HEK293 (cell line): ENCODE measurements around the gene PLBD2.

Experiments used
- CTCF ChIA-PET: fragments of 350-600 bp; formaldehyde crosslinking; extraction: SDS; loops from one replicate; lab custom pipeline; 2021; ENCODE audit warnings: antibody characterized with exemption; lab: Yijun Ruan, JAX
- POLR2A ChIA-PET: fragments of 300-600 bp; formaldehyde crosslinking; extraction: SDS; loops from one replicate; lab custom pipeline; 2020; ENCODE audit warnings: antibody characterized with exemption, inconsistent platforms; lab: Yijun Ruan, JAX
- H3K27ac ChIP-seq: fragments of 200-500 bp; sonication (Bioruptor generic); 2 replicates; pipeline ENCODE4 v1.5.1; 2014; ENCODE audit warnings: low read depth, low read length, control low read depth, inconsistent platforms; ENCODE audit errors: extremely low read depth
- H3K36me3 ChIP-seq, 2 experiments: fragments of 200-500 bp in 1 of 2; sonication (Bioruptor generic) in 1 of 2; 1 replicate in 1 of 2; 2 replicates in 1 of 2; pipeline ENCODE4 v1.5.1; 2014 to 2017; ENCODE audit warnings: inconsistent platforms in 2 of 2, low read length in 2 of 2; ENCODE audit not compliant: control insufficient read depth in 2 of 2, insufficient read depth in 1 of 2
- H3K4me1 ChIP-seq: fragments of 200-500 bp; sonication (Bioruptor generic); 2 replicates; pipeline ENCODE4 v1.5.1; 2014; ENCODE audit warnings: mild to moderate bottlenecking, low read length, inconsistent platforms; ENCODE audit not compliant: control insufficient read depth, insufficient read depth
- H3K4me3 ChIP-seq: 2 replicates; pipeline ENCODE4 v1.5.1; 2011; ENCODE audit warnings: low read depth, mild to moderate bottlenecking, control low read depth, low read length, moderate library complexity
- H3K9me3 ChIP-seq: fragments of 200-500 bp; sonication (Bioruptor generic); 2 replicates; pipeline ENCODE4 v1.5.1; 2014; ENCODE audit warnings: low read depth, low read length, inconsistent platforms; ENCODE audit not compliant: control insufficient read depth, insufficient read depth
- EGR2 ChIP-seq: fragments of 450-650 bp; formaldehyde crosslinking; IDR thresholded peaks from 2 replicates; pipeline ENCODE4 v1.5.1; 2016; ENCODE audit warnings: low read depth, missing biosample characterization, missing genetic modification characterization
- ZBTB1 ChIP-seq: fragments of 450-650 bp; formaldehyde crosslinking; IDR thresholded peaks from 2 replicates; pipeline ENCODE4 v1.5.1; 2016; ENCODE audit warnings: missing biosample characterization, missing genetic modification characterization
- ZFHX2 ChIP-seq: fragments of 450-650 bp; formaldehyde crosslinking; conservative IDR thresholded peaks from 2 replicates; pipeline ENCODE4 v1.5.1; 2016; ENCODE audit warnings: missing biosample characterization, missing genetic modification characterization
- ZFP69B ChIP-seq: fragments of 450-650 bp; formaldehyde crosslinking; IDR thresholded peaks from 2 replicates; pipeline ENCODE4 v1.5.1; 2016; ENCODE audit warnings: missing biosample characterization, missing genetic modification characterization
- ZNF133 ChIP-seq: fragments of 450-650 bp; formaldehyde crosslinking; IDR thresholded peaks from 2 replicates; pipeline ENCODE4 v1.5.1; 2016; ENCODE audit warnings: missing biosample characterization, missing genetic modification characterization
- ZNF544 ChIP-seq: fragments of 450-650 bp; formaldehyde crosslinking; IDR thresholded peaks from 2 replicates; pipeline ENCODE4 v1.5.0; 2017; ENCODE audit warnings: missing biosample characterization, missing genetic modification characterization
- ZNF548 ChIP-seq: fragments of 450-650 bp; formaldehyde crosslinking; IDR thresholded peaks from 2 replicates; pipeline ENCODE4 v1.5.1; 2016; ENCODE audit warnings: missing biosample characterization, missing genetic modification characterization
- ZNF585B ChIP-seq: fragments of 450-650 bp; formaldehyde crosslinking; IDR thresholded peaks from 2 replicates; pipeline ENCODE4 v1.5.1; 2016; ENCODE audit warnings: missing biosample characterization, missing genetic modification characterization
- ZNF623 ChIP-seq: fragments of 450-650 bp; formaldehyde crosslinking; IDR thresholded peaks from 2 replicates; pipeline ENCODE4 v1.5.1; 2016; ENCODE audit warnings: missing biosample characterization, missing genetic modification characterization
- ZNF624 ChIP-seq: fragments of 450-650 bp; formaldehyde crosslinking; IDR thresholded peaks from 2 replicates; pipeline ENCODE4 v1.5.1; 2017; ENCODE audit warnings: missing biosample characterization, missing genetic modification characterization
- ZNF629 ChIP-seq: fragments of 450-650 bp; formaldehyde crosslinking; IDR thresholded peaks from 2 replicates; pipeline ENCODE4 v1.5.1; 2017; ENCODE audit warnings: missing biosample characterization, missing genetic modification characterization
- ZNF654 ChIP-seq: fragments of 450-650 bp; formaldehyde crosslinking; IDR thresholded peaks from 2 replicates; pipeline ENCODE4 v1.5.1; 2016; ENCODE audit warnings: low read depth, missing biosample characterization, missing genetic modification characterization
- ZNF747 ChIP-seq: fragments of 450-650 bp; formaldehyde crosslinking; IDR thresholded peaks from 2 replicates; pipeline ENCODE4 v1.5.1; 2016; ENCODE audit warnings: missing biosample characterization, missing genetic modification characterization
- ZNF768 ChIP-seq: fragments of 450-650 bp; formaldehyde crosslinking; IDR thresholded peaks from 2 replicates; pipeline ENCODE4 v1.5.1; 2018; ENCODE audit warnings: missing biosample characterization, mild to moderate bottlenecking, missing genetic modification characterization
- ZSCAN30 ChIP-seq: fragments of 450-650 bp; IDR thresholded peaks from 2 replicates; pipeline ENCODE4 v1.5.1; 2018; ENCODE audit warnings: missing biosample characterization, mild to moderate bottlenecking, missing genetic modification characterization, moderate library complexity
- ZSCAN4 ChIP-seq: fragments of 450-650 bp; formaldehyde crosslinking; IDR thresholded peaks from 2 replicates; pipeline ENCODE4 v1.5.1; 2017; ENCODE audit warnings: missing biosample characterization, missing genetic modification characterization
- TF ChIP-seq, protein P1 (sequence below): fragments of 450-650 bp; formaldehyde crosslinking; IDR thresholded peaks from 2 replicates; pipeline ENCODE4 v1.5.1; 2016; ENCODE audit warnings: missing biosample characterization, missing genetic modification characterization
- TF ChIP-seq, protein P2 (sequence below): fragments of 450-650 bp; formaldehyde crosslinking; IDR thresholded peaks from 2 replicates; pipeline ENCODE4 v1.5.1; 2016; ENCODE audit warnings: missing biosample characterization, missing genetic modification characterization, low read depth
- TF ChIP-seq, protein P3 (sequence below): fragments of 450-650 bp; formaldehyde crosslinking; IDR thresholded peaks from 2 replicates; pipeline ENCODE4 v1.5.1; 2016; ENCODE audit warnings: missing biosample characterization, missing genetic modification characterization

The PLBD2 gene

GRCh38 chr12:113424456-113424855 is 66.1 kb downstream of the PLBD2 start (continued):
- no peak for TF ChIP-seq ZNF544 (tag by site-specific recombination)
- no peak for TF ChIP-seq ZSCAN4 (tag by site-specific recombination)
- TF ChIP-seq ZNF623 (tag by site-specific recombination) = no peak
- no peak for TF ChIP-seq ZFP69B
- no peak for TF ChIP-seq ZNF629 (tag by site-specific recombination)
- TF ChIP-seq ZSCAN30 (tag by site-specific recombination) = no peak
- no peak for TF ChIP-seq ZNF624

DNA sequence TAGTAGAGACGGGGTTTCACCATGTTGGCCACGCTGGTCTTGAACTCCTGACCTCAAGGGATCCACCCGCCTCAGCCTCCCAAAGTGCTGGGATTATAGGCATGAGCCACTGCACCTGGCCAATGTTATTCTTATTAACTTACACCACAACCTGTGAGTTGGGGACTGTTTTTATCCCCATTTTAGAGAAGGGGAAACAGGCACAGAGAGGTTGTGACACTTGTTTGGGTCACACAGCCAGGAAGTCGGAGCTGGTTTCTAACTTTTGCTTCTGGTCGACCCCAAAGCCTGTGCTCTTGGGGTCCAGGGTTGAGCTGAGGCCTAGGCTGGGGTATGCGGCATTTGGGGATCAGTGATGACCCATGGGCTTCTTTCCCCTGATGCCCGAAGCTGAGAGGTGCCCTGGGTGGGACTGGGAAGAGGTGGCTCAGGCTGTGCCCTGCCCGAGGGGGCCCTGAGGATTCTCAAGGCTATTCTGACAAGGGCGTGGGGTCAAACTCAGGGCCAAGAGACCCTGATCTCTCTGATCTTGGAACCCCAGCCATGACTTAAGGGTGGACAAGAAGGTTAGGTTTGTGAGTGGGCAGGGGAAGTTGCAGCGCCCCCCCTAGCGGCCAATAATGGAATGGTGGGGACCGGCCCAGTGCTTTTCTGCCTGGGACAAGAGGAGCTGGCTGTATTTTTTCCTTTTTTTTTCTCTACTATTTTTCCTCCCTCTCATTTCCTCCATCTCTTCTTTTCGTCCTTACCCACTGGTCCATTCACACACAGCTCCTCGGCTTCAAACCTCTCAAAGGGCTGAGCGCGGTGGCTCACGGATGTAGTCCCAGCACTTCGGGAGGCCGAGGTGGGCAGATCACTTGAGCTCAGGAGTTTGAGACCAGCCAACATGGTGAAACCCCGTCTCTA is 66.8 kb downstream of the PLBD2 start:
- Histone ChIP-seq H3K4me1 (no peaks in the 10 kb centered on the region), H3K27ac (no peak overlapping the region), H3K9me3 (no peaks in the 10 kb centered on the region), H3K4me3 (no peak overlapping the region), H3K36me3 (peaks cover 0 to 4% of the 10 kb centered on the region in 2 experiments; a peak in 1 of 3 replicates)
- ChIA-PET POLR2A (interaction anchor here (0.5 to 0.8 kb wide), 3 partner anchors 9 to 90 kb away, joined by 3 read pairs; partner anchors contain the start of gene SLC8B1), CTCF (interaction anchor here (0.5 to 1.9 kb wide), 54 partner anchors 9 to 1495 kb away, joined by 3 to 21 read pairs (median 4); partner anchors contain the start of genes SDS and SLC8B1)
- no peak for TF ChIP-seq ZBTB1 (tag by site-specific recombination)
- TF ChIP-seq, protein P1, sequence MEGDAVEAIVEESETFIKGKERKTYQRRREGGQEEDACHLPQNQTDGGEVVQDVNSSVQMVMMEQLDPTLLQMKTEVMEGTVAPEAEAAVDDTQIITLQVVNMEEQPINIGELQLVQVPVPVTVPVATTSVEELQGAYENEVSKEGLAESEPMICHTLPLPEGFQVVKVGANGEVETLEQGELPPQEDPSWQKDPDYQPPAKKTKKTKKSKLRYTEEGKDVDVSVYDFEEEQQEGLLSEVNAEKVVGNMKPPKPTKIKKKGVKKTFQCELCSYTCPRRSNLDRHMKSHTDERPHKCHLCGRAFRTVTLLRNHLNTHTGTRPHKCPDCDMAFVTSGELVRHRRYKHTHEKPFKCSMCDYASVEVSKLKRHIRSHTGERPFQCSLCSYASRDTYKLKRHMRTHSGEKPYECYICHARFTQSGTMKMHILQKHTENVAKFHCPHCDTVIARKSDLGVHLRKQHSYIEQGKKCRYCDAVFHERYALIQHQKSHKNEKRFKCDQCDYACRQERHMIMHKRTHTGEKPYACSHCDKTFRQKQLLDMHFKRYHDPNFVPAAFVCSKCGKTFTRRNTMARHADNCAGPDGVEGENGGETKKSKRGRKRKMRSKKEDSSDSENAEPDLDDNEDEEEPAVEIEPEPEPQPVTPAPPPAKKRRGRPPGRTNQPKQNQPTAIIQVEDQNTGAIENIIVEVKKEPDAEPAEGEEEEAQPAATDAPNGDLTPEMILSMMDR (tag by site-specific recombination) = peak; percentile 54
- TF ChIP-seq ZNF654 (tag by site-specific recombination) = peak; percentile 75
- peak; percentile 29 for TF ChIP-seq ZFHX2 (tag by site-specific recombination)
- TF ChIP-seq ZNF133 (tag by site-specific recombination) = no peak
- TF ChIP-seq, protein P2, sequence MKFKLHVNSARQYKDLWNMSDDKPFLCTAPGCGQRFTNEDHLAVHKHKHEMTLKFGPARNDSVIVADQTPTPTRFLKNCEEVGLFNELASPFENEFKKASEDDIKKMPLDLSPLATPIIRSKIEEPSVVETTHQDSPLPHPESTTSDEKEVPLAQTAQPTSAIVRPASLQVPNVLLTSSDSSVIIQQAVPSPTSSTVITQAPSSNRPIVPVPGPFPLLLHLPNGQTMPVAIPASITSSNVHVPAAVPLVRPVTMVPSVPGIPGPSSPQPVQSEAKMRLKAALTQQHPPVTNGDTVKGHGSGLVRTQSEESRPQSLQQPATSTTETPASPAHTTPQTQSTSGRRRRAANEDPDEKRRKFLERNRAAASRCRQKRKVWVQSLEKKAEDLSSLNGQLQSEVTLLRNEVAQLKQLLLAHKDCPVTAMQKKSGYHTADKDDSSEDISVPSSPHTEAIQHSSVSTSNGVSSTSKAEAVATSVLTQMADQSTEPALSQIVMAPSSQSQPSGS = no peak
- peak; percentile 24; the same call in 1 of the 2 replicates for TF ChIP-seq EGR2 (tag by site-specific recombination)
- TF ChIP-seq ZNF768 (tag by site-specific recombination) = peak; percentile 97
- TF ChIP-seq, protein P3, sequence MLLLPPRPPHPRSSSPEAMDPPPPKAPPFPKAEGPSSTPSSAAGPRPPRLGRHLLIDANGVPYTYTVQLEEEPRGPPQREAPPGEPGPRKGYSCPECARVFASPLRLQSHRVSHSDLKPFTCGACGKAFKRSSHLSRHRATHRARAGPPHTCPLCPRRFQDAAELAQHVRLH = peak; percentile 68; the same call in 1 of the 2 replicates

DNA sequence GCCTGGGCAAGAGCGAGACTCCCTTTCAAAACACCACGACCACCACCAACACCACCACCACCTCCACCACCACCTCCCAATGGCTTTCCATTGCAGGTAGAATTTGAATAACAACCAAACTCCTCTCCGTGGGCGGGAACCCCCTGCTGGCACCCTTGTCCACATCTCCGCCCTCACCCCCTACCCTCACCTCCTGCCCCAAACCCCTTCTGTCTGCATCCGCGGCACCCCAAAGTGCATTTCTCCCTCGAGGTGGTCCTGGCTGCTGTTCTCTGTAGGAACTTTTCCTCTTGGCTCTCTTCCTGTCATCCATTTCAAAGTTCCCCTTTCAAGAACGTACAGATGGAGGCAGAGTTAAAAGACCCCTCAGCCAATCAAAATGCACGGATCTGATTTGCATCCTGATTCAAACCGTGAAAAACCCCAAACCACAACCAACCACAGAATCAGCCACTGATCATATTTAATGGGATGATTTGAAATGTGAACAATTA is 67.6 kb downstream of the PLBD2 start:
- ChIA-PET POLR2A (interaction anchor here (0.5 to 0.8 kb wide), 3 partner anchors 8 to 91 kb away, joined by 3 read pairs; partner anchors contain the start of gene SLC8B1), CTCF (interaction anchor here (0.5 to 1.9 kb wide), 47 partner anchors 9 to 1494 kb away, joined by 3 to 21 read pairs (median 4); partner anchors contain the start of genes SDS and SLC8B1)
- H3K9me3 ChIP-seq = no peaks in the 10 kb centered on the region
- H3K4me3 ChIP-seq = no peak overlapping the region
- H3K4me1 ChIP-seq = no peaks in the 10 kb centered on the region
- H3K27ac ChIP-seq = no peak overlapping the region
- TF ChIP-seq ZNF585B (tag by site-specific recombination) (no peak), ZNF747 (tag by site-specific recombination) (no peak), ZNF548 (tag by site-specific recombination) (no peak), ZNF133 (tag by site-specific recombination) (no peak)
- H3K36me3 ChIP-seq = peaks cover 0 to 4% of the 10 kb centered on the region in 2 experiments; a peak in 1 of 3 replicates
